ENCODE measurements around the gene TBC1D3B.

Gene TBC1D3B

DNA sequence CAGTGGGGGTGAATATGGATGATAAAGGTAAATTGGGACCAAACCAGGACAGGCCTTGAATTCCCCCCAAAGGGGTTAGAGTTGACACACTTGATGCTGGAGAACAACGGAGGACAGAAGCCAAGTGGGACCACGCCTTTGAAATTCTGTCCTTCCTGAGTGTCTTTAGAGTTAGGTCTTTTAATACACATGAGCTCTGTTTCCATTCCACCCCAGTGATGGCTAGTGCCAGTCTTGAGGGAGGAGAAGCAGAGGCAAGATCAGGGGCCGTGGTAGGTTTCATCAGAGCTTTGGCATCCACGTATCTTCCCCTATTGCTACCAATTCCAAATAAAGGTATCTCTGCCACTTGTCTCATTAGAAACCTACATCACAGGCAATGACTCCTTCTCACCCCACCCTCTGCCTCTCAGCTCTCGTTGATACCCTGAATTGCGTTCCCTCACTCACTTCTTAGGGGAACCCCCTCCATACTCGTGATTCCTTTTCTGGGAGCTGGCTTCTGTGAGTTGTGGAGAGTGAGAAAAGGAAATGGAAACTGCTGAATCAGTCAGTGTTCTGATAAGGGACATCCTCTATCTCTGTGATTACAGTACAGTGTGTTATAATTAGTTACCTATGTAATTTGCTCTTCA lies 22.5 kb upstream of the TBC1D3B start:
- H3K9me3 ChIP-seq (ENCODE audit: low read length) = no peaks in the 10 kb centered on the region
- TF ChIP-seq EZH2 (IDR thresholded peaks at IDR 0.05; ENCODE audit: borderline replicate concordance, low read length) = no peak
- TF ChIP-seq, protein P1, sequence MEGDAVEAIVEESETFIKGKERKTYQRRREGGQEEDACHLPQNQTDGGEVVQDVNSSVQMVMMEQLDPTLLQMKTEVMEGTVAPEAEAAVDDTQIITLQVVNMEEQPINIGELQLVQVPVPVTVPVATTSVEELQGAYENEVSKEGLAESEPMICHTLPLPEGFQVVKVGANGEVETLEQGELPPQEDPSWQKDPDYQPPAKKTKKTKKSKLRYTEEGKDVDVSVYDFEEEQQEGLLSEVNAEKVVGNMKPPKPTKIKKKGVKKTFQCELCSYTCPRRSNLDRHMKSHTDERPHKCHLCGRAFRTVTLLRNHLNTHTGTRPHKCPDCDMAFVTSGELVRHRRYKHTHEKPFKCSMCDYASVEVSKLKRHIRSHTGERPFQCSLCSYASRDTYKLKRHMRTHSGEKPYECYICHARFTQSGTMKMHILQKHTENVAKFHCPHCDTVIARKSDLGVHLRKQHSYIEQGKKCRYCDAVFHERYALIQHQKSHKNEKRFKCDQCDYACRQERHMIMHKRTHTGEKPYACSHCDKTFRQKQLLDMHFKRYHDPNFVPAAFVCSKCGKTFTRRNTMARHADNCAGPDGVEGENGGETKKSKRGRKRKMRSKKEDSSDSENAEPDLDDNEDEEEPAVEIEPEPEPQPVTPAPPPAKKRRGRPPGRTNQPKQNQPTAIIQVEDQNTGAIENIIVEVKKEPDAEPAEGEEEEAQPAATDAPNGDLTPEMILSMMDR (IDR thresholded peaks at IDR 0.05; ENCODE audit: low read length) = no peak
- no peak overlapping the region for H3K4me2 ChIP-seq (ENCODE audit: low read length)
- peaks cover 43% of the 10 kb centered on the region for H3K4me1 ChIP-seq (ENCODE audit: insufficient read depth, low read length, severe bottlenecking)
- no peaks in the 10 kb centered on the region for H4K20me1 ChIP-seq (ENCODE audit: insufficient read depth, low read length)
- no peaks in the 10 kb centered on the region for H3K36me3 ChIP-seq (ENCODE audit: insufficient read depth, low read length)
- no peak overlapping the region for H3K27ac ChIP-seq (ENCODE audit: low read depth, low read length, poor library complexity, severe bottlenecking)
- H3F3A ChIP-seq (ENCODE audit: insufficient read depth, low read length) = no peaks in the 10 kb centered on the region
- H3K4me3 ChIP-seq (ENCODE audit: low read depth, low read length, poor library complexity, severe bottlenecking) = no peak overlapping the region
- no peaks in the 10 kb centered on the region for H3K79me2 ChIP-seq (ENCODE audit: insufficient read depth, low read length)
- H3K27me3 ChIP-seq (ENCODE audit: insufficient read depth, low read length) = no peaks in the 10 kb centered on the region
- no peaks in the 10 kb centered on the region for H3K9me2 ChIP-seq (ENCODE audit: low read depth, low read length)
- H2AFZ ChIP-seq (ENCODE audit: low read length) = no peak overlapping the region
- H3K9ac ChIP-seq (ENCODE audit: low read length) = no peak overlapping the region

GRCh38 chr17:36197387-36197703 lies 20.9 kb upstream of the TBC1D3B start:
- Histone ChIP-seq H3K4me1 (ENCODE audit: insufficient read depth, low read length, severe bottlenecking) (peaks cover 37% of the 10 kb centered on the region), H3K9me3 (ENCODE audit: low read length) (no peaks in the 10 kb centered on the region), H3K4me3 (ENCODE audit: low read depth, low read length, poor library complexity, severe bottlenecking) (no peak overlapping the region), H3K36me3 (ENCODE audit: insufficient read depth, low read length) (no peaks in the 10 kb centered on the region), H3K27ac (ENCODE audit: low read depth, low read length, poor library complexity, severe bottlenecking) (peak overlapping the region; percentile 54), H3K79me2 (ENCODE audit: insufficient read depth, low read length) (no peaks in the 10 kb centered on the region), H3K9ac (ENCODE audit: low read length) (no peak overlapping the region), H3F3A (ENCODE audit: insufficient read depth, low read length) (no peaks in the 10 kb centered on the region), H3K9me2 (ENCODE audit: low read depth, low read length) (no peaks in the 10 kb centered on the region), H3K27me3 (ENCODE audit: insufficient read depth, low read length) (no peaks in the 10 kb centered on the region), H2AFZ (ENCODE audit: low read length) (no peak overlapping the region), H4K20me1 (ENCODE audit: insufficient read depth, low read length) (no peaks in the 10 kb centered on the region), H3K4me2 (ENCODE audit: low read length) (peak overlapping the region; percentile 29; the same call in 1 of the 2 replicates)
- TF ChIP-seq, protein P1 (IDR thresholded peaks at IDR 0.05; ENCODE audit: low read length) = no peak
- TF ChIP-seq EZH2 (IDR thresholded peaks at IDR 0.05; ENCODE audit: borderline replicate concordance, low read length) = no peak

- Histone ChIP-seq H3K79me2 (ENCODE audit: insufficient read depth, low read length) (no peaks in the 10 kb centered on the region), H3K4me3 (ENCODE audit: low read depth, low read length, poor library complexity, severe bottlenecking) (no peak overlapping the region), H3K4me1 (ENCODE audit: insufficient read depth, low read length, severe bottlenecking) (peaks cover 28% of the 10 kb centered on the region), H3K27me3 (ENCODE audit: insufficient read depth, low read length) (no peaks in the 10 kb centered on the region), H4K20me1 (ENCODE audit: insufficient read depth, low read length) (no peaks in the 10 kb centered on the region), H3K27ac (ENCODE audit: low read depth, low read length, poor library complexity, severe bottlenecking) (peak overlapping the region; percentile 54), H3F3A (ENCODE audit: insufficient read depth, low read length) (no peaks in the 10 kb centered on the region), H3K4me2 (ENCODE audit: low read length) (peak overlapping the region; percentile 14; the same call in 1 of the 2 replicates), H3K9me2 (ENCODE audit: low read depth, low read length) (no peaks in the 10 kb centered on the region), H3K9ac (ENCODE audit: low read length) (no peak overlapping the region), H3K36me3 (ENCODE audit: insufficient read depth, low read length) (no peaks in the 10 kb centered on the region), H3K9me3 (ENCODE audit: low read length) (no peaks in the 10 kb centered on the region), H2AFZ (ENCODE audit: low read length) (no peak overlapping the region)
- no peak for TF ChIP-seq EZH2 (IDR thresholded peaks at IDR 0.05; ENCODE audit: borderline replicate concordance, low read length)
- TF ChIP-seq, protein P1 (IDR thresholded peaks at IDR 0.05; ENCODE audit: low read length) = no peak
Measured at GRCh38 chr17:36196131-36196486, 19.7 kb upstream of the TBC1D3B start.

Data from OCI-LY1 (cell line).